NCI-H2196 treated with DMSO at 0.1 percent for 48 hours (cell line): ENCODE results near the gene TIGD6.

Source experiments
- DNase-seq: peaks from one replicate; lab custom pipeline; 2025; ENCODE audit not compliant: unreplicated experiment; lab: John Stamatoyannopoulos, UW

TIGD6 gene

GRCh38 chr5:150017226-150018005, 17.0 kb upstream of the TIGD6 start:
- DNase-seq: no peak

DNA sequence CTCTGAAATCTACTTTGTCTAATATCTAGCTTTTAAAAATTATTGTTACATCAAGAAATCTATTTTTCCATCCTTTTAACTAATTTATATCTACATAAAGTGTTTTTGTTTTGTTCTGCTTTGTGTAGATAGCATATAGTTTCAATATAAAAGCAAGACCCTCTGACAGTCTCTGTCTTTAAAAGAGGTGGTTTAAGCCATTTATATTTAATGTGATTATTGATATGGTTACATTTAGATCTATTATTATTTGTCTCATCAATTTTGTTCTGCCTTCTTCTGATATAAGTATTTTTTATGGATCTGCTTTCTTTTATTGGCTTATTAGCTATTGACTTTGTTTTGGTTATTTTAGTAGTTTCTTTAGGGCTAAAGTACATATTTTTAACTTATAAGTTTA, 16.1 kb upstream of the TIGD6 start:
- no peak for DNase-seq

DNA sequence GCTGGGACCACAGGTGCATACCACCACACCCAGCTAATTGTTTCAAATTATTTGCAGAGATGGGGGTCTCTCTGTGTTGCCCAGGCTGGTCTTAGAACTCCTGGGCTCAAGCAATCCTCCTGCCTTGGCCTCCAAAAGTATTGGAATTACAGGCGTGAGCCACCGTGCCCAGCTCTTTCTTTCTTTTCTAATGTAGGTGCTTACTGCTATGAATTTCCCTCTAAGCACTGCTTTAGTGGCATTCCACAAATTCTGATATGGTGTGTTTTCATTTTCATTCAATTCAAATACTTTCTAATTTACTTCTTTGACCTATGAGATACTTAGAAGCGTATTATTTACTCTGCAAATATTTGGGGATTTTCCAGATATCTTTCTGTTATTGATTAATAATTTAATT, 15.0 kb upstream of the TIGD6 start:
- no peak for DNase-seq

GRCh38 chr5:150014456-150014855, 14.0 kb upstream of the TIGD6 start:
- DNase-seq: no peak

DNA sequence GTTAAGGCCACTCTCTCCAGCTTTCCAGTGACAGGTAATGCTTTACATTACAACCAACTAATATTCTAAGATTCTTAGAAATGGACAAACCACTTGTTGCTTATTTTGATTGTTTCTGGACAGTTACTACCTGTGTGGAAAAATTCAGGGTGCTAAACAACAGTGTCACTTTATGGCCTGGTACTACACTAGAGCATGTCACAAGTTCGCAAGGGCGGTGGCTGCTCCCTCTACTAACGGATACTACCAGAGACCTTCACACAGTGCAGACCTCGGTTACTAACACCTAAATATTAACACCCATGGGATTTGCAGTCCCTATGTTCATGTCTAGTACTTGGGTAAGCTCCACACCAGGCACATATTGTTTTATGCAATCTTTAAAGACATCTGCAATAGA, 13.5 kb upstream of the TIGD6 start:
- DNase-seq: no peak

GRCh38 chr5:150009671-150010387, 9.4 kb upstream of the TIGD6 start:
- DNase-seq: no peak

GRCh38 chr5:150007050-150007449, 6.6 kb upstream of the TIGD6 start:
- no peak for DNase-seq

GRCh38 chr5:150006318-150006717, 5.9 kb upstream of the TIGD6 start:
- DNase-seq: no peak

- DNase-seq: no peak
Observed at GRCh38 chr5:150001660-150002486, 1.4 kb upstream of the TIGD6 start.

- no peak for DNase-seq
Observed at GRCh38 chr5:150000990-150001659, 671 bp upstream of the TIGD6 start.

DNA sequence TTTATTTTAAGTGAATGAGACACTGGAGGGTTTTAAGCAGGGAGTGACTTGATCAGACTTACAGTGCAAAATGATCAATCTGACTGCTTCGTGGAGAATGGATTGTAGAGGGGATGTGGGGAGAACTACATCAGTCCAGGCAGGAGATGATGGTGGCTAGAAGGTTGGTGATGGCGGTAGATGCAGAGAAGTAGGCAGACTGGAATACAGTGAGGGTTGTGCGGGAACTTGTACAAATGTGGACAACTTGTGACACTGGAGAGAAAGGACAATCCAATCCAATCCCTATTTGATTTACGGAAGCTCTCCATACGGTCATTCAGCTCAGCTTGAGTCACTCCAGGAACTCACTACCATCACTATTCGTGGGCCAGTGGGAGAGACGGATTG, 593 bp downstream of the TIGD6 start:
- no peak for DNase-seq

- no peak for DNase-seq
Observed at GRCh38 chr5:149999359-149999758, 1.1 kb downstream of the TIGD6 start.

DNA sequence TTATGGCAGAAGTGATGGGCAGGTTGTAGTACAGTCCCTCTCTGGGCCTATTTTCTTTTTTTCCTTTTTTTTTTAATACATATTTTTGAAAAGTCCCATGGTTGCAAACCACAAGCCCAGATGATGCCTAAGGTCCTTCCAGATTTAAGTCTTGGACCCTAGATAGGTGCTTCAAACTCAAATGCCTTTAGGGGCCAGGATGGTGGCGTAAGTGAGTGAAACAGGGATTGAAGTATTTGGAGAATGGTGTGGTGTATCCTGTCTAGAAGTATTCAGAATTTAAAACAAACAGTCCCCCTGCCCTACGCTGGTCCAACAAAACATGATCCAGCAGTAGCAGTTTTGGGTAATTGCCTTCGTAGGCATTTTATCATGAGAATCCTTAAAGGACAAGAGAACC, 2.2 kb downstream of the TIGD6 start:
- no peak for DNase-seq

DNA sequence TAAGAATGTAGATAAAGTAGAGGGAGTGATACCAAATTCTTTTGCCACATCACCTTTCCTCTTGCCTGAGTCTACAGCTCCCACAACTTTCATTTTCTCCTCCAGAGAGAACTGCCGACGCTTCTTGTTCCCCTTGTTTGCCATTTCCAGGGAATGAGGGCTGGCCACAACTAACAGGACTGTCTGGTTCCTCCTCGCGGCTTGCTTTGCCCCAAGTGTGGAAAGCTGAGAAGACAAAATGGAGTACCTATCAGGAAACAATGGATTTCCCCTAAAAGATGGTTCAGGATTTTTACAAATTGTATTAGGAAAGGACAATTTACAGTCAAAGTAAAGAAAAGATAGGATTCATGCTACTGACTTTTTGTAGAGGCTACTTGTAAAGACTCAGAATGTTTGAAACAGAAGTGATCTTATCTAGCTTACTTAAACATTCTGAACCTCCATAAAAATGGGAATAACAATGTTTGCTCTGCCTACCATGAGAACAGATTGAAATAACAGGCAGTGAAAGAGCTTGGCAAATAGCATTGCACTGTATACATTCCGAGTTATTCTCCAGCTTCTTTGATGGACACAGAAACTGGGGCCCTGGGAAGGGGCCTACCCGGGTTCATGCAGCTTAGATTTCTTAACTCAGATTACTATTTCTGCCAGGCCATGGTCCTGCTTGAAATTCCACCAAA, 4.1 kb downstream of the TIGD6 start:
- no peak for DNase-seq

DNA sequence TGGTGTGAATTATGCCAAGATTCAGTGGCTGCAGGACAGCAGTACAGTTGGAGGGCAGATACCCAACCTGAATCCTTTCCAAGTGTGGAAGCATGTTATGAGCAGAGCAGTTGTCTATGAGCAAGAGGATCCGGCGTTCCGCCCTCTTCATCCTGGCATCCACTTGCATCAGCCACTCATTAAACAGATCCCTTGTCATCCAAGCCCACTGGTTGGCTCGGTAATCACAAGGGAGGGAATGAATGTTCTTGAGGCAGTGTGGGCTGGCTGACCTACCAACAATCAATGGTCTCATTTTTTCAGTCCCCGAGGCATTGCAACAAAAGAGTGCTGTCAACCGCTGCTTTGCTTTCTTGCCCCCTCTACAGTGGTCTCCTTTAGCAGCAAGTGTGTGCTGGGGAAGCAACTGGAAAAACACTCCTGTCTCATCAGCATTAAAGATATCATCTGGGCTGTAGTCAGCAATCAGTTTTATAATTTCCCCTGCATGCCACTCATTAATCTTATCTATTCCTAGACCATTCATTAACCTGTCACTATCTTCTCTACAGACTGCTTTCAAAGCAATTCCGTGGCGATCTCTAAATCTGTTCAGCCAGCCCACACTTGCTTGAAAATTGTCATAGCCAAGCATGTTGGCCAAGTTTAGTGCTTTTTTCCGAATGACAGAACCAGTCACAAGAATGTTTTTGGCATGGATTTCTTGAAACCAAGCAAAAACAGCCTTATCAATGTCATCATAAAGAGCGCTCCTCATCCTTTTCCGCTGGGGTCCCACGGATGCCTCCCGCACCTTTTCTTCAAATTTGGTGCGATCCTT, 4.9 kb downstream of the TIGD6 start:
- no peak for DNase-seq

DNA sequence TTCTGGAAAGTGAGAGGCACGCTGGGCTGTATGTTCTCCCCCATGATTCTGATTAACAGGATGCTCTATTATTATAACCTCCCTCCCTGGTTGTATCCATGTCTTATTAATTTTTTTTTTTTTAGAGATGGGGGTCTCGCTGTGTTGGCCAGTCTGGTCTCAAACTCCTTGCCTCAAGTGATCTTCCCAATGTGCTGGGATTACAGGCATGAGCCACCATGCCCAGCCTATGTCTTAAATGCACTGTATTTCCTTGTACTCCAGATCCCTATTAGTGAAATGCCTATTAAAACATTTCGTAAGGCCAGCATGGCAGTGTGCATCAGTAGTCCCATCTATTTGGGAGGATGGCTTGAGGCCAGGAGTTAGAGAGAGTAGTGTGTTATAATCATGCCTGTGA, 7.0 kb downstream of the TIGD6 start:
- DNase-seq: no peak

DNA sequence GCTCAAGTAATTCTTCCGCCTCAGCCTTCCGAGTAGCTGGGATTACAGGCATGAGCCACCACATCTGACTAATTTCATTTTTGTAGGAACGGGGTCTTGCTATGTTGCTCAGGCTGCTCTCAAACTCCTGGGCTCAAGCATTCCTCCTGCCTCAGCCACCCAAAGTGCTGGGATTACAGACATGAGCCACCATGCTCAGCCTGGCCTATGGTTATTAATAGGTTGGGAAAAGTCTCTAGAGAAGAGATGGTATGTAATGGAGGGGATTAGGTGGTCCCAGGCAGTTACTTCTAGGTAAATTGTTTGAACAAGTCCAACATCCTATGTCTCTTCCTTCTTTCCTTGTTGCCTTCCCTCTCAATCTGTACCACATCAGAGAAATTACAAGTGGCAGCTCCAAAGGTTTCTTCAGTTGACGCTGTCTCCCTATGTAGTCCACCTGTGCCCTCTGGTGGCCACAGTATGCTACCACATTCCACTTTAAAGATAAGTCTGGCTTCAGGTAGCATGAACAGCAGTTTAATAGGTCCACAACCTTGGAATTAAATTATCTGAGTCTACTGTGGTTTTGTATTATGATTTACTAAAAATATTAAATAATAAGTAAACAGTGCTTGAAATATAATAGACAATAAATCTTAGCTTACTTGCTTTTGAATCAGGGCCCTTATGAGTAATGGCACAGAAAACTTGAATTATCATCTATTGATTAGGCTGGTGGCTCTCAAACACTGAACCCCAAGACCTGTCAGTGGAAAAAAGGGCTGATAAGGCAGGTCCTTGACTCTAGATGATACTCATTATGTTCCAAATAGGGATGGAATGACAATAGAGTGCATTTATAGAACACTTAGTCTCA, 9.7 kb downstream of the TIGD6 start:
- DNase-seq: peak; percentile 73

GRCh38 chr5:149988126-149988525, 12.3 kb downstream of the TIGD6 start:
- no peak for DNase-seq

- DNase-seq: no peak
Observed at GRCh38 chr5:149982505-149982904, 17.9 kb downstream of the TIGD6 start.
